GM12891 (cell line): ENCODE results near the gene PRR14.
A peak's percentile ranks its signal among the peaks of the same experiment; 100 is the strongest.

Experiments
- DNase-seq: peaks from one replicate; pipeline ENCODE4 v3.0.0; 2011; ENCODE audit warnings: low spot score; ENCODE audit not compliant: insufficient read length
- FAIRE-seq: peaks from 2 replicates; lab custom pipeline; 2011; peaks lifted over from hg19 to GRCh38; lab: Jason Lieb, UNC
- PAX5 ChIP-seq: IDR thresholded peaks from 2 replicates; pipeline ENCODE4 v1.6.1; 2011; ENCODE audit warnings: low read length, moderate library complexity, mild to moderate bottlenecking; ENCODE audit not compliant: insufficient read depth, severe bottlenecking
- POLR2A ChIP-seq: IDR thresholded peaks from 2 replicates; pipeline ENCODE4 v1.6.1; 2011; ENCODE audit warnings: low read depth, low read length, control low read depth
- POLR2AphosphoS5 ChIP-seq: IDR thresholded peaks from 2 replicates; pipeline ENCODE4 v1.6.1; 2011; ENCODE audit warnings: low read depth, low read length, control low read depth
- POU2F2 ChIP-seq: IDR thresholded peaks from 2 replicates; pipeline ENCODE4 v1.6.1; 2011; ENCODE audit warnings: low read depth, mild to moderate bottlenecking, control low read depth, low read length, moderate library complexity
- SPI1 ChIP-seq: IDR thresholded peaks from 2 replicates; pipeline ENCODE4 v1.6.1; 2011; ENCODE audit warnings: low read depth, low read length, control low read depth
- TAF1 ChIP-seq: IDR thresholded peaks from 2 replicates; pipeline ENCODE4 v1.6.1; 2011; ENCODE audit warnings: low read depth, low read length, control low read depth

Gene PRR14

DNA sequence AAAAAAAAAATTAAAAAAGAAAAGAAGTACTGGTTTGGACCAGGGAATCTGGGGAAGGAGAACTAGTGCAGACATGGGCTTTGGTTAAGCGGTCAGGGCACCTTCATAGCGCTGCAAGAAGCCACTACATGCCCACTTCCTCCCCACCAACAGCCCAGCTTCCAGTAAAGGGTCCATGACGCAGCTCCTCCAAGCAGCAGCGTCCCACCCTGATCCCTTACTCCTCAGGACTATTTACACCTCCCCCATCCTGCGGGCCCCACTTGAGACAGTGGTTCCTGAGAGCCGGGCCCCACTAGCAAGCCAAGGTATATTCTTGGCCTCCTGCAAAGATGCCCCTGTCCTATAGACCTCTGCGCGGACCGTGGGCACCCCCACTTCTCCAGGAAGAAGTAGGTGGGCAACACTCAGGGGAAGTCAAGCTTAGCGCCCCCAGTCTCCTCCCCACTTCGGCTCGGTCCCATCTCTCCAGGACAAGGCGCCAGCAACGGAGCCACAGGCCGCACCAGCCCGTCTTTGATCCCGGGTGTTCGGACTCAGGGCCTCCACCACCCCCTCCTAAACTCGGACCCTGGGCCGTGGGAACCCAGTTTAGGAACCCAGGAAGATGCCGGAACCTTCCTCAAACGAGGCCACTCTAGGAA is 913 bp upstream of the PRR14 start:
- TF ChIP-seq POLR2A (no peak), PAX5 (no peak), POU2F2 (no peak), SPI1 (peak; percentile 52)
- FAIRE-seq (no peak), DNase-seq (no peak)

DNA sequence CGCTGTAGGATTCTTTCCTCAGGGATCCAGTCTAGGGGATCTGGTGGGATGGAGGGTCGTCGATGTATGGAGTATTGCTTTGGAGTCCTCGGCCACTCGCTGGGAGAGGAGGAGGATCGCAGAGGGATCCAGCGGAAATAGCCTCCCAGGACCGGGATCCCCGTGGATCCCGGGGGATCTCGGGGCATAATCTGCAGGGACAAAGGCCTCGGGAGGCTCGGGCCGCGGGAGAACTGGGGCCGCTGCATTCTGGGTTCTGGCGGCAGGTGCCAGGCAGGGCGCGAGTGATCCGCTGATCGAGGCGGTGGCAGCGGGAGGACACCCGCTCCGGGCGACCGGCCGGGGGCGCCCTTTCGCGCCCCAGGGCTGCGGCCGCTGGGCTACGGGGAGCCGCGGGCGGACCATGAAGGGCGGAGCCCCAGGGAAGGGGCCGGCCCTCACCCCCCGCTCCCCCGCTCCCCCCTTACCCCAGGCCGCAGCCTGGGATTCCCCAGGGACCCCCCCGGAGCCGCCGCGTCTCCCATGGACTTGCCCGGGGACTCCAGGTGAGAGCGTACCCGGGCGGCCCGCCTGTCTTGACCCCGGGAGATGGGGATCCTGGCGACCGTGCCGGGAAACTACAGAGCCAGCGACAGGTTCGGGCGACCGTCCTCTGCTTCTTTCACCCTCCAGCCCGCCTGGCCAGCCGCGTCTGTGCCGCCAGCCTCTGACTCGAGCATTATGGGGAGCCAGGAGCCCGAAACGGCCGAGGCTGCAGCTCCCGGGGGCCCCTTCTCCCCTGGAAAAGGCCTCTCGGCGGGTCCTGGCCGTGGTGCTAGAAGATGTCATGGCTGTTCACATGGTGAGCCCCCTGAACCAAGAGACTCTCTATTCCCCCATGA is 604 bp downstream of the PRR14 start:
- TF ChIP-seq TAF1 (0 out of 2 replicates have a peak, but pooled peaks have one; percentile 38), SPI1 (no peak), POLR2AphosphoS5 (no peak), PAX5 (no peak), POU2F2 (peak; percentile 39; the same call in 1 of the 2 replicates), POLR2A (no peak)
- FAIRE-seq, result peak; percentile 93
- peak; percentile 89 for DNase-seq

DNA sequence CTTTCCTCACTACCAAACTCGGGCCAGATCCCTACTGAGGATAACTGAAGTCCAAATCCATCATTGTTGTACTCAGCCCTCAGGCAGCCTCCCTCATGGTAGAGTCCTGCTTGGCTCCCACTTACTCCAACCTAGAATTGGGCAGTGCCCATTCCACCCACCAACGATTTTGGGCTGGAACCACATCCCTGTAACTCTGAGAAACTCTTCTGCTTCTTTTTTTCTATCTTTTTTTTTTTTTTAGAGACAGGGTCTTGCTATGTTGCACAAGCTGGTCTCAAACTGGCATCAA is 1.2 kb downstream of the PRR14 start:
- TF ChIP-seq POU2F2, result no peak
- TF ChIP-seq POLR2AphosphoS5, result no peak
- TF ChIP-seq POLR2A, result no peak
- no peak for TF ChIP-seq PAX5
- TF ChIP-seq TAF1, result no peak
- no peak for TF ChIP-seq SPI1
- no peak for DNase-seq
- FAIRE-seq, result no peak

DNA sequence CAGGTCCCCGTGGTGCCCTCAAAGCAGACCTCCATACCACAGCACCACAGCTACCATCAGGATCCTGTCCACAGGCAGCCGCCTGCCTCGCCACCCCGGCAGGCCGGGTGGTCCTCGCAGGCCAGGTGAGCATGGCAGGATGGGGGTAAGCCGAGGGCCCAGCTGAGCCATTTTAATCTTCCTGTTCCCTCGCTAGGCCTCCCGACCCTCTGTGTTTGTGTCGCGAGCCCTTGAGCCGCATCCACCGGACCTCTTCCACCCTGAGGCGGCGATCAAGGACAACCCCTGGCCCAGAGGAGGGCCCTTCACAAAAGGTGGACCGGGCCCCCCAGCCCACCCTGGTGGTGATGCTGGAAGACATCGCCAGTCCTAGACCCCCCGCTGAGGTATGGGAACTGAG is 2.0 kb downstream of the PRR14 start:
- TF ChIP-seq TAF1 (no peak), PAX5 (no peak), POLR2AphosphoS5 (no peak), POU2F2 (no peak), SPI1 (no peak), POLR2A (no peak)

DNA sequence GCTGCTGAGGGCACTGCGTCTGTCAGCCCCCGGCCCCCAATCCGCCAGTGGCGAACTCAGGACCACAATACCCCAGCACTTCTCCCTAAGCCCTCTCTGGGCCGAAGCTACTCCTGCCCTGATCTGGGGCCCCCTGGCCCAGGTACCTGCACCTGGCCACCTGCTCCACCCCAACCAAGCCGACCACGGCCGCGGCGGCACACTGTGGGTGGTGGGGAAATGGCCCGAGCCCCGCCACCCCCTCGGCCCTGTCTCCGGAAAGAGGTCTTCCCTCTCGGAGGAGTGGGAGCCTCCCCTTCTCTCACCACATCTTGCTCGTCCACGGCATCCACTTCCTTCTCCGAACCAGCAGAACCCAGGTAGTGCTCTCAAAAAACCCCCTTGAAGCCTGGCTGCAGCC is 4.1 kb downstream of the PRR14 start:
- no peak for FAIRE-seq
- no peak for DNase-seq
- TF ChIP-seq PAX5, result no peak

More for the DNA sequence above, 2.0 kb downstream of the PRR14 start:
- DNase-seq (no peak), FAIRE-seq (no peak)

GRCh38 chr16:30655815-30656347 is 5.1 kb downstream of the PRR14 start:
- no peak for FAIRE-seq
- TF ChIP-seq TAF1 (no peak), POLR2AphosphoS5 (no peak)

DNA sequence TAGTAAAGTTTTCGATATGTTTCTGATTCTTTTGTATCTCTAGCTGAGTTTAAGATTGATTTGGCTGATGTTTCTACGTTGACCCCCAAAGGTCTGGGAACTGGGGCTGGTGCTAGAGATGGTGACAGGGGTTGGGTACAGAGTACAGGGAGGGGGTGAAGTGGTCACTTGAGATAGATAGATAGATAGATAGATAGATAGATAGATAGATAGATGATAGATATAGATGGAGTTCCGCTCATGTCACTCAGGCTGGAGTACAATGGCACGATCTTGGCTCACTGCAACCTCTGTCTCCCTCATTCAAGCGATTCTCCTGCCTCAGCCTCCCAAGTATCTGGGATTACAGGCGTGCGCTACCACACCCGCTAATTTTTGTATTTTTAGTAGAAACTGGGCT is 5.6 kb downstream of the PRR14 start:
- FAIRE-seq, result no peak
- TF ChIP-seq POLR2A, result no peak
- TF ChIP-seq PAX5, result no peak
- TF ChIP-seq POU2F2, result no peak
- no peak for TF ChIP-seq TAF1
- TF ChIP-seq POLR2AphosphoS5, result no peak
- no peak for TF ChIP-seq SPI1
- DNase-seq, result no peak

More at GRCh38 chr16:30655815-30656347, 5.1 kb downstream of the PRR14 start:
- DNase-seq, result no peak

- FAIRE-seq (peak; percentile 35), DNase-seq (no peak)
- no peak; the same call in 1 of the 2 replicates for TF ChIP-seq POLR2A
- TF ChIP-seq POLR2AphosphoS5, result no peak
- TF ChIP-seq PAX5, result no peak
- TF ChIP-seq POU2F2, result no peak
- no peak for TF ChIP-seq TAF1
- TF ChIP-seq SPI1, result no peak
These were observed 6.5 kb downstream of the PRR14 start for GRCh38 chr16:30656974-30657865.

- TF ChIP-seq POLR2AphosphoS5 (peak; percentile 86), SPI1 (peak; percentile 63), PAX5 (peak; percentile 45), POLR2A (peak; percentile 79), POU2F2 (0 out of 2 replicates have a peak, but pooled peaks have one; percentile 25), TAF1 (peak; percentile 60)
- peak; percentile 98 for FAIRE-seq
These were observed 7.3 kb downstream of the PRR14 start, which contains the start of gene FBRS for GRCh38 chr16:30657866-30658730. TSS of gene FBRS (plus strand) at chr16:30658431. CDS start at chr16:30659519, 1,088 bp downstream.

More at GRCh38 chr16:30657866-30658730, 7.3 kb downstream of the PRR14 start, which contains the start of gene FBRS:
- peak; percentile 86 for DNase-seq
